H4 (cell line): ENCODE results near the gene IFI30. TPM values are rescaled to one million over a fixed set of nuclear protein-coding genes. Genes with fewer than 3 reads are reported as not detected.

Experiments used
- DNase-seq: peaks from one replicate; pipeline ENCODE4 v3.0.0-alpha.2; 2015; ENCODE audit warnings: low spot score
- total RNA-seq: library from RNA; depleted of rRNA; stranded (reverse); fragments of >200 nt; shearing (Covaris generic); gene quantifications from 2 replicates; pipeline ENCODE4 v1.2.3, GENCODE V29; 2014; rRNA removed

The IFI30 gene
- total RNA-seq, 1 experiment from 2014 or later: 172 TPM

DNA sequence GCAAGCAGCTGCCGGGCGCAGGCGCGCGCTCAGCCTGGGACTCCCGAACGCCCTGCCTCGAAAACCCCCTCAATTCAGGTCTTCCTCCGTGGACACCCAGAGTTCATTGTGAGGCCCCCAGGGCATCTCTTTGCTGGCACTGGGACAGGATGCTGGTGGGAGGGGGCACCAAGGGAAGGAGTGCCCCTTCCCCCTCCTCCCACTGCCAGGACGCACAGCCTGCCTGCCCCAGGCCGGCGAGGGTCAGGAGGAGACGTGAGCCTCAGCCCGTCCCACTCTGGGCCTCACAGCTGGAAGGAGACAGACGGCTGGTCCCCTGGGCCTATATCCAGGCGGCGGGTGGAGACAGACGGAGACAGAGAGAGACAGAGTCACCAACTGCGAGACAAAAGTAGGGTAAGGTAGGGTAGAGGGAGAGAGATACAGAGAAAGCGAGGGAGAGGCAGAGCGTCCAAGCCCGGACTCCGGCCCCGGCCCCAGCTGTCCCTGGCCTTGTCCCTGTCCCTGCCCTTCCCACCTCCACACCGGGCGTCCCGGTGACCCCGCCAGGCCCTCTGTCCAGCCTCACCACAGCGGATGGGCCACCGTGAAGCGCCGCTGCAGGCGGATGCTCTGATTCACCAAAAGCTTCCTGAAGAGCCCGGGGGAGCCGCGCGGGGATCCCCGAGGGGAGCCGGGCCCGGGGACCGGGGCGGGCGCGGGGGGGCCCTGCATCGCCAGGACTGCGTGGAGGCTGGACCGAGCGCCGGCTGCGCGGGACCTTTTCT is 52.3 kb downstream of the IFI30 start, which contains the start of gene PDE4C:
TSS of gene PDE4C (minus strand) at position 737 of the 767 bp plus-strand sequence. CDS start at position 714, 23 bp downstream.
- no peak for DNase-seq

DNA sequence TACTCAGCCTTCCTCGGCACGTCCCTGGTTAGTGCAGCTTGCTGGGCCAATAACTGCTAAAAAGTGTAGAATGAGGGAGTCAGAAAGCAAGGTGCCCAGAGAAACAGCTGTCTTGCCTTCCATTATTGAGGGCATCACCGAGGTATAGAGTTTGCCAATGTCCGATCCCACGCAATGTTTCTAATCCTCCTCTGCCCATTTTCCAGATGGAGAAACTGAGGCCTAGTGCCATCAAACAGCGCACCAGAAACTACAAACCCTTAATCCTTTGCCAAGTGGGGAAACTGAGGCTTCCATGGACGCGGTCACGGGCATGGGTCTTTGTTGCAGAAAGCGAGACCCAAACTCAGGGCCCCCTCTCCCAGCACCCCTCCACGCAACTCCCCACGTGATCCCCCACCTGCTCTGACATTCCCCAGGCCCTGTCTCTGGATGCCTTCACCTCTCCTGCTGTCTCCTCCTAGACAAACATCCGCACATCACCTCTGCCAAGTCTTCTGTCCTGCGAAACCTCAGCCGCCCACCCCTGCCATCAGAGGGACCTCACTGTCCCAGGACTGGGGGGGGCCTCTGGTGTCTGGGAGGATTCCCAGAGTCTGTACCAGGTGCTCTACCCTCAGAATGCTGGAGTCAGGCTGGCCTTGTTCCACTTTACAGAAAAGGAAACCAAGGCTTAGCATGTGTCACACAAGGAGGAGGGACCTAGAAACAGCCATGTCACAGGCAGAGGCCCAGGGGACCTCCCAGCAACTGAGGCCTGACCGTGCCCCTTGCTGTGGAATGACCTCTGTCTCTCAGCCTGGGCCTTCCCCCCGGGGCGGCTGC is 53.6 kb downstream of the IFI30 start:
- DNase-seq: no peak

Other genes with a start within 250 kb of the IFI30 start
- 30.4 and 36.6 TPM in 2 replicates for gene CCDC124, start 240.8 kb upstream of the IFI30 start, total RNA-seq
- 0.49 and 1.7 TPM in 2 replicates for gene KCNN1, start 206.7 kb upstream of the IFI30 start, total RNA-seq
- gene ARRDC2, start 165.6 kb upstream of the IFI30 start, total RNA-seq: 8.7 and 9.3 TPM in 2 replicates
- gene IL12RB1, start 86.9 kb upstream of the IFI30 start, total RNA-seq: 2.4 TPM in 2 replicates
- 2.4 and 3.1 TPM in 2 replicates for gene MAST3, start 76.0 kb upstream of the IFI30 start, total RNA-seq
- gene PIK3R2, start 20.6 kb upstream of the IFI30 start, total RNA-seq: 9.8 and 25.1 TPM in 2 replicates
- gene MPV17L2, start 19.4 kb downstream of the IFI30 start, total RNA-seq: 17.7 and 30.9 TPM in 2 replicates
- gene RAB3A, start 30.2 kb downstream of the IFI30 start, total RNA-seq: 0.41 and 2.2 TPM in 2 replicates
- gene PDE4C, start 52.6 kb downstream of the IFI30 start, total RNA-seq: 0.06 TPM in 1 of 2 replicates, not detected in the other
- 0.62 and 1.0 TPM in 2 replicates for gene IQCN, start 100.6 kb downstream of the IFI30 start, total RNA-seq
- gene JUND, start 107.8 kb downstream of the IFI30 start, total RNA-seq: 29.1 and 86.4 TPM in 2 replicates
- 349 and 397 TPM in 2 replicates for gene LSM4, start 149.3 kb downstream of the IFI30 start, total RNA-seq
- 2.9 and 12.1 TPM in 2 replicates for gene PGPEP1, start 166.8 kb downstream of the IFI30 start, total RNA-seq
- gene GDF15, start 212.3 kb downstream of the IFI30 start, total RNA-seq: 376 and 378 TPM in 2 replicates
- 0.06 and 0.35 TPM in 2 replicates for gene LRRC25, start 223.8 kb downstream of the IFI30 start, total RNA-seq
- 44.6 and 60.9 TPM in 2 replicates for gene SSBP4, start 245.6 kb downstream of the IFI30 start, total RNA-seq